GM12875 (cell line): Measurements from ENCODE around the gene RAB6B.

Experiments
- H3K4me3 ChIP-seq: one replicate; pipeline ENCODE4 v1.5.1; 2011; ENCODE audit warnings: low read depth, low read length, control low read depth
- CTCF ChIP-seq: IDR thresholded peaks from 2 replicates; pipeline ENCODE4 v1.5.1; 2011; ENCODE audit warnings: low read depth, mild to moderate bottlenecking, control low read depth, inconsistent platforms, low read length, moderate library complexity, borderline replicate concordance; ENCODE audit not compliant: insufficient read depth

The RAB6B gene

GRCh38 chr3:133921592-133921991, 25.9 kb upstream of the RAB6B start:
- no peak overlapping the region for H3K4me3 ChIP-seq
- TF ChIP-seq CTCF: no peak

- TF ChIP-seq CTCF: no peak
Observed at GRCh38 chr3:133917144-133917543, 21.5 kb upstream of the RAB6B start.

GRCh38 chr3:133915685-133916658, 20.3 kb upstream of the RAB6B start:
- TF ChIP-seq CTCF: no peak
- no peak overlapping the region for H3K4me3 ChIP-seq

More at GRCh38 chr3:133917144-133917543, 21.5 kb upstream of the RAB6B start:
- no peak overlapping the region for H3K4me3 ChIP-seq

GRCh38 chr3:133914839-133915600, 19.3 kb upstream of the RAB6B start:
- TF ChIP-seq CTCF: no peak
- no peak overlapping the region for H3K4me3 ChIP-seq

GRCh38 chr3:133910422-133910821, 14.7 kb upstream of the RAB6B start:
- no peak for TF ChIP-seq CTCF
- no peak overlapping the region for H3K4me3 ChIP-seq

- no peak overlapping the region for H3K4me3 ChIP-seq
- TF ChIP-seq CTCF: no peak
Observed at GRCh38 chr3:133905376-133905775, 9.7 kb upstream of the RAB6B start.
